HG03039 (cell line): ENCODE data around the gene EPS8L2.
"Not testable (repeated sequence)": the region's sequence is repeated elsewhere in the genome, so short reads cannot be mapped to it uniquely, and the experiment has no call there.

ENCODE experiments used
- ATAC-seq: cut with Tn5 transposase; IDR thresholded peaks from one replicate; pipeline ENCODE4 v1.9.1; 2021; ENCODE audit warnings: mild to moderate bottlenecking, moderate library complexity; ENCODE audit not compliant: unreplicated experiment

EPS8L2 gene

DNA sequence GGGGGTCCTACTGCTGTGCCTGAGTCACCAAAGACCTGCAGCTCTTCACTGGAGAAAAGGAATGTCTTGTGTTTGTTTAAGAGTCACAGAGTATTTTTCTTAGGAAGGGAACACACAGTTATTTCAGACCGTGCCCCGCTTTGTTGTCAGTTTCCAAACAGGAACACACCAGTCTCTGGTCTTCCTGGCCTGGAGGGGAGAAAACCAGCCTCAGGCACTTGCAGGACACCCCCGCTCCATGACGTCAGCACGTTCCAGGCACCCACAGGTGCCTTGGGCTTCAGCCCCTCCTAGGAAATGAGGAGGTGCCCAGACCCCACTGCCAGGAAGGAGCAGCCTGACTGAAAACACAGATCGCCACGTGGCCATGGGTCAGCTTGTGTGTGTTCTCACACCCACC, 16.4 kb upstream of the EPS8L2 start:
- no peak for ATAC-seq

DNA sequence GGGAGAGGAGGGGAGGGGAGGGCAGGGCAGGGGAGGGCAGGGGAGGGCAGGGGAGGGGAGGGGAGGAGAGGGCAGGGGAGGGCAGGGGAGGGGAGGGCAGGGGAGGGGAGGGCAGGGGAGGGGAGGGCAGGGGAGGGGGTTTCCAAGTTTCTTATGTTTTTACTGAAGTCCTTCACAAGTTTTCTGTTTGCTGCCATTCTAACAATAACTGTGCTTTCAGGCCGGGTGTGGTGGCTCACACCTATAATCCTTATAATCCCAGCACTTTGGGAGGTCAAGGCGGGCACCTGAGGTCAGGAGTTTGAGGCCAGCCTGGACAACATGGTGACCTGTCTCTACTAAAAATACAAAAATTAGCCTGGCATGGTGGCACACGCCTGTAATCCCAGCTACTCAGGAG, 15.8 kb upstream of the EPS8L2 start:
- not testable (repeated sequence) for ATAC-seq

DNA sequence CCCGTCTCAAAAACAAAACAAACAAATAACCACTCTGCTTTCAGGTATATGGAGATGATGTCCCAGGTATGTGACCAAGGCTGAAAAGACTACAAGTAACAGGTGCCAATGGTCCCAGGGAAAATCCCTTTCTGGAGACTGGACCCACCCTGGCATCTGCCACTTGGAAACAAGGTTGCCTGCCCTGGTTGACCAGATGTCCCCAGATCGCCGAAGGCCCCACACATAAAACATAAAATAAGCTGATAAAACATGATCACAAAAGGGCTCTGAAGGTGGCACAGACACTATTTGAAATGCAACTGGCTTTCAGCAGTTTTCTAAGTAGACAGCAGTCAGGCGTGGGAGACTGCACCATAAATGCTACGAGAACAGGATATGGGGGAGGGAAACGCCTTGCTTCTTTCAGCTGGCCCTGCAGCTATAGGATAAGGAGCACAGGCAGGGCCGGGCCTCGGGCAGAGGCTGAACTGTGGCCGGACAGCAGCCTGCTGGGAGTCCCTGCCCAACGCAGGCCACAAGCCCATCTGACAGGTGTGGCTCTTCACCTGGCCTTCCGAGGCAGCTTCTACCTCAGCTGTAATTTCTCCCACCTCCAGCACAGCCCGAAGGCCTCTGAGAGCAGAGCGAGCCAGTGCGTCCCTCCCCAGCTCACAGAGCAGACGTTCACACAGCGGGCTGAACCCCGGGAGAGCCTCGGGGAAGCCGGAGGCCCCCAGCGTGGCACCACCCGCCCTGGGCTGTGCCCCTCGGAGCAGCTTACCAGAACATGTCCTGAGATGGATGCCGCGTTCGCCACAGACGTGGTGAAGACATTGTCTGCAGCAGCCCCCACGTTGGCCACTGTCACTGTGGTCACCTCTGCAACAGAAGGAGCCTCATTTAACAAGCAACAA, 15.0 kb upstream of the EPS8L2 start:
- ATAC-seq, result no peak

DNA sequence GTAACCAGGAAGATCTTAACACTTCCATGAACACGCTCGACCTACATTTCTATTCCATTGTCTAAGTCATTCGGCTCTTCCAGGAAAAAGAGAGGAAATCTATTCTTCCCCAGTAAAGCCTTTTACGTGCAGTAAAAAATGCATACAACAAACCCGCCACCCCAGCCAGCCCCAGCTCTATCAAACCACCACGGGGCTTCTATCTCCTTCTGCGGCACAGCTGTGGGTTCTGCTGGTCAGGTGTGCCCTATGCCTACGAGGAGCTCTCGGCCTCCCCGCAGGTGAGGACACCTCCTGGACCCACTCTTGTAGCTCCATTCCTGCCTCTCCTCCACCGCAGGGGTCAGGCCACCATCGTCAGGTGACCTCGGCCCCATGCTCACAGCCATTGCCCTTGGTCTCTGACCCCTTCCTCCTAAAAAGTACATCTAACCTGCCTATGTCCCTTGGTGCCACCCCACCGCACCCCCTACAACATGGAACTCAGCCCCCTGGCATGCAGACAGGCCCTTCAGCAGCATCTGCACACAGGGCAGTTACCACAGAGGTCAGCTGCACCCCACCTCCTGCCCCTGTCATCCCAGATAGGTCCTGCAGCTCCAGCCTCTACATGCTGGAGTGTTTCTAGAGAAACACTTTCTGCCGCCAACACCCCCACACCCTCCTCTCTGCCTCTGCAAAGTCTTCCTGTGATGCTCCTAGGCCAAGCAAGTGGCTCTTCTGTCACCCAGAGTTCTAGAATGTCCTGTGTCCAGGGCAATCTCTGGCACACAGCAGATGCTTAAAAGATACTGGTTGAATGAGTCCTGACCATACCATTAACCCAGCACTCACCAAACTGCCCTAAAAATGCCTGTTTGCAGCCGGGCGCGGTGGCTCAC, 14.1 kb upstream of the EPS8L2 start:
- no peak for ATAC-seq

GRCh38 chr11:692824-693414, 13.1 kb upstream of the EPS8L2 start:
- no peak for ATAC-seq

- ATAC-seq, result no peak
These were observed 12.6 kb upstream of the EPS8L2 start for GRCh38 chr11:693415-693831.

DNA sequence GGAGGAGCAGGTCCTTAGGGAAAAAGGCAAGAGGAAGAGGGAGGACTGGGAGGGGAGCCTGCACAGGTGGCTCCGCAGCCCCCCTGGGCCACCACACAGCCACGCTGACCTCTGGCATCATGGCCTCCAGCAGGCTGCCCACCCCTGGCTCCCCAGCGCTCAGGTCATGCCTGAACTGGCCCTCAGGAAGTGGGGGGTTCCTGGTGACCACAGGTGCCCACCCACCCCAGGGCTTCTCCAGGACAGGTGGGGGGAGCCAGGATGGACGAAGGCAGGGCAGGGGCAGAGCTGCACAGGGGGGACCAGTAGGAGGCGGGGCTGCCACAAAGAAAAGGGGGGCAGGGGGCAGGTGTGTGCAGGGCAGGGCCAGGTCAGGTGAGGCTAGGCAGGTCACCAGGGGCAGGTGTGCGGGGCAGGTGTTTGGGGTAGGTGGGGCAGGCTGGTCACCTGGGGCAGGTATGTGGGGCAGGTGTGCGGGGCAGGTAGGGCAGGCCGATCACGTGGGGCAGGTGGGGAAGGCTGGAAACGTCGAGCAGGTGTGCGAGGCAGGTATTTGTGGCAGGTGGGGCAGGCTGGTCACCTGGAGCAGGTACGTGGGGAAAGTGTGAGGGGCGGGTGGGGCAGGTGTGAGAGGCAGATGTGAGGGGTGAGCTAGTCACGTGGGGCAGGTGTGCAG, 12.0 kb upstream of the EPS8L2 start:
- no peak for ATAC-seq

DNA sequence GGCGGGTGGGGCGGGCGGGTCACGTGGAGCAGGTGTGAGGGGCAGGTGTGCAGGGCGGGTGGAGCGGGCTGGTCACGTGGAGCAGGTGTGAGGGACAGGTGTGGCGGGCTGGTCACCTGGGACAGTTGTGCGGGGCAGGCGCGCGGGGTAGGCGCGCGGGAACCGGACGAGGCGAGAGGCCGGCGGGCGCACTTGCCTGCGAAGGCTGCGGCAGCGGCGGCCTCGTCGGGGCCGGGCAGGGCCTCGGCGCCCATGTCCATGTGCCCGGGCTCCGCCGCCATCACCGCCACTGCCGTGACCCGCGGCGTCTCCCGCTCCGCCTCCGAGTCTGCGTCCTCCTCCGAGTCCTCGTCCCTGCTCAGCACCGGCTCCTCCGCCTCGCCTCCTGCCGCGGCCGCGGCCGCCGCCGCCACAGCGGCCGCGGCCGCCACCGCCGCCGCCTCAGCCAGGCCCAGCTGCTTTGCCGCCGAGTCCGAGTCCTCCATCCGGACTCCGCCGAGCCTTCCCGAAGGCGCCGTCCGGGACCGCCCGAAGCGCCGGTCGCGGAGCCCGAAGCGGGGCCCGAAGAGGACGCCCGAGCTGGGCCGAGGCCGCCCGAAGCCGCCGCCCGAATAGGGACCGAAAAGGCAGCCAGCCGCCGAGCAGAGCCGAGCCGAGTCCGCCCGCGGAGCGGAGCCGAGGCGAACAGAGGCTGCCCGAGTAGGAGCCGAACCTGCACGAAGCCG, 11.3 kb upstream of the EPS8L2 start, which contains the start of gene DEAF1:
TSS of gene DEAF1 (minus strand) at position 660 of the 725 bp plus-strand sequence. CDS start at position 485, 175 bp downstream.
- ATAC-seq, result peak; percentile 69

GRCh38 chr11:695288-695537, 10.8 kb upstream of the EPS8L2 start:
- no peak for ATAC-seq

DNA sequence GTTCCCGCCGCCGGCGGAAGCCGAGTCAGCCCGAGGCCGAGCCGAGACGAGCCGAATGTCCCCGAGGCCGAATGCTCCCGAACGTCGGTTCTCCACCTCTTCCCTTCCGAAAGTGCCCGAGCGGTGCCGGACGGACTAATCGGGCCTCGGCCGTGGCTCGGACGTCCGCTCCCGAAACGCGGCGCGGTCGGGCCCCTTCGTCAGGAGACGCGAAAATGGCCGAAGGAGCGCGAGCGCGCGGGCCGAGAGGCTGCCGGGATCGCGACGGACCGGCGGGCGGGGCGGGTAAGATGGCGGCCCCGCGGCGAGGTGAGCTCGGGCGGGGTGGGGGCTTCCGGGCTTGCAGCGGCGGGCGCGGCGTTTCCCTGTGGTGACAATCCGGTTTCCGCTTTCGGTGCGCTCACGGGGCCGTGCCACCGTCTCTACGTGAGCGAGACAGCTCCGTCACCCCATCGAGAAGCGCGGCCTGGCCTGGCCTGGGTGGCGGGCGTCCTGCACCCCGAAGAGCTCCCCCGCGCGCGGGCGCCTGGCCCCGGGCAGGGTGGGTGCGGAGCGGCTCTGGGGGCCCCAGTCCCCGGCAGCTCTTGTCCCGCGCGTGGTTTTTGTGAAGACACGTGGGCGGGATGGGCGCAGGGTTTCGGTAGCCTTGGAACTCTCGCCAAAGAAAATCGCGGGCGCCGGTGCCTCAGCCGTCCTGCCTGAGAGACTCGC, 10.3 kb upstream of the EPS8L2 start, which contains the start of gene TMEM80:
TSS of gene TMEM80 (plus strand) at position 279 of the 711 bp plus-strand sequence. CDS start at position 291, 12 bp downstream.
- ATAC-seq, result peak; percentile 63

DNA sequence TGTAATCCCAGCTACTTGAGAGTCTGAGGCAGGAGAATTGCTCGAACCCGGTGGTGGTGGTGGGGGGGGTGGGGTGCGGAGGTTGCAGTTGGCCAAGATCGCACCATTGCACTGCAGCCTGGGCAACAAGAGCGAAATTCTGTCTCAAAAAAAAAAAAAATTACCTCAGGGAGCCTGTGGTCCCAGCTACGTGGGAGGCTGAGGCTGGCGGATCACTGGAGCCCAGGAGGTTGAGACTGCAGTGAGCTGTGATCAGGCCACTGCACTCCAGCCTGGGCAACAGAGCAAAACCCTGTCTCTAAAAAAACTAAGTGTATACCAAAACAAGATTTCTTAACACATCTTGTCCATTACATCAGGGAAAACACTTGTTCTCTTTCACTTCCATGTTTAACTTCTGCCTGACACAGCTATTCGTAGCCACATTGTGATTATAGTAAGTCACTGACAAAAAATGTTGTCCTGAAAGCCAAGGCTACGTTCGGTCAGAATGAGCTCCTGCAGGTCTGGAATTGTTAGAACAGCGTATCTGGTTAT, 9.0 kb upstream of the EPS8L2 start:
- ATAC-seq, result no peak

DNA sequence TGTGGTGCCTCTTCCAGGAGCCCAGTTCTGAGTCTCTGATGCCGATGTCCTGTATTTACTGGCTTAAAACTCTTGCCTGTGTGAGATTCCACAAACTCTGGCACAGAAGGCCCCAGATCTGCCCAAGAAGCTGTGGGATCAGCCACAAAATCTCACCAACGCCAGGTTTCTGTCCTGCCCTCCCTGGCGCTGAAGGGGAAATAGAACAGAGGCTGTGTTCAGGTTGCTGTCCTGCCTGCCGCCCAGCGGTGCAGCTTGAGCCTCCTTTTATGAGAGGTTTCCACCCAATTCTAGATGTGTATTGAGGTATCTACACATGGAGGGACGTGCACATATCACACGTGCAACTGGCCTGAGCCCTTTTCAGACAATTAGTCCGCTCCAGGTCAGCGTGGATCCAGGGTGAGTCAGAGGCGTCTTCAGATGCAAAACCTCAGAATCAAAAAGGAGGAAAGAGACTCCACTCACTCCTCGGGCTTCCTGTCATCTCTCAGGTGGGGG, 8.2 kb upstream of the EPS8L2 start:
- no peak for ATAC-seq

GRCh38 chr11:698493-699115, 7.4 kb upstream of the EPS8L2 start:
- ATAC-seq, result no peak

- no peak for ATAC-seq
These were observed 6.9 kb upstream of the EPS8L2 start for GRCh38 chr11:699116-699508.

DNA sequence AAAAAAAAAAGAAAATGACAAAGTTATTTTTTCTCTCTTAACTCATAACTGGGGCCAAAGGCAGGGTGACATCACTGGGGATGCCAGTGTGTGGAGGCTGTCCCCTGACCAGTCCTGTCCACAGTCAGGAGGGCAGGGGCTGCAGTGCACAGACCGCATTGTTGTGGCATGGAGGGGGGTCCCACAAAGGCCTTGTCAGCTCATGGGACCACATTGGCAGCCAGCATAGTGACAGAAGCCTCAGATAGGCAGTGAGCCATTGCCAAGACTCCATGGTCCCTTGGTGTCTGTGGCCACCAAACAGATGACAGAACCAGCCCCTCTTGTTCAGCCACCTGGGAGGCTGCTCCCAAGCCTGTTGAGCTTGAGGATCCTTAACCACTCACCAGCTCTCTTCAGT, 6.3 kb upstream of the EPS8L2 start:
- no peak for ATAC-seq

DNA sequence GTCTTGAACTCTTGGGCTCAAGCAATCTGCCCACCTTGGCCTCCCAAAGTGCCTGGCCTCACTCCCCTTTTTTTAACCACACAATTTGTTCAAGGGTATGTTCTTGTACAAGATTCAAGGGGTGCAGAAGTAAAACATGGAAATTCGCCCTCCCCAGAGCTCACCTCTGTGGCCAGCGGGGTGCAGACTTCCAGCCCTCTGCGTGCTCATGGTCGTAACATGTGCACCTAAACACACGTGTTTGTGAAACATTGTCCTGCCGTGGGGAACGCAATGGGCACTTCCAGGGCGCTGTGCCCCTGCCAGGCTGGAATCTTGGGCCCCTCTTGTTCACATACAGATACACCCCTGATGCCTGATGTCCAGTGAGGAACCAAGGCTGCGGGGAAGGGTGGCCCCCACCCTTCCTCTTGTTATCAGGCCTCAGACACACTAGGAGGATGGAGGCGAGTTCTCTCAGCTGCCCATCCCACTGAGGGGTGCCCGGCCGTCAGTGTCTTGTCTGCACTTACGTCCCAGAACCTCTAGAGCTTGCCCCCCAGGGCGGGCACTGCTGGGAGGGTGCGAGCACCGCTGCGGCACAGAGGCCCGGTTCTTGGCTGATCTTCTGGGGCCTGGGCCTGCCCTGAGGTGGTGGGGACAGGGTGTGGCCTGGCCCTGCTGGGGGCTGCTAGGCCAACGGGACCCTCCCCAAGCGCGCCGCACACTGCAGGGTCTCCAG, 4.1 kb upstream of the EPS8L2 start:
- ATAC-seq, result no peak

GRCh38 chr11:702462-703461, 3.3 kb upstream of the EPS8L2 start:
- ATAC-seq, result no peak
